Activated CD4-positive, alpha-beta T cell treated with anti-CD3 and anti-CD28 coated beads, Interleukin-2, Interleukin-6, amounts not matched to agents 100 ng/mL and 50 ng/mL, durations not matched to agents 16 hours and 8 hours (primary cell): Measurements from ENCODE around the gene RGS3.
A peak's percentile ranks its signal among the peaks of the same experiment; 100 is the strongest.
"Not testable (repeated sequence)": the region's sequence is repeated elsewhere in the genome, so short reads cannot be mapped to it uniquely, and the experiment has no call there.

Experiments used
- DNase-seq: peaks from one replicate; pipeline ENCODE4 v3.0.0-alpha.2; 2020

RGS3 gene

GRCh38 chr9:113624721-113625120, 161.2 kb downstream of the RGS3 start:
- no peak for DNase-seq

DNA sequence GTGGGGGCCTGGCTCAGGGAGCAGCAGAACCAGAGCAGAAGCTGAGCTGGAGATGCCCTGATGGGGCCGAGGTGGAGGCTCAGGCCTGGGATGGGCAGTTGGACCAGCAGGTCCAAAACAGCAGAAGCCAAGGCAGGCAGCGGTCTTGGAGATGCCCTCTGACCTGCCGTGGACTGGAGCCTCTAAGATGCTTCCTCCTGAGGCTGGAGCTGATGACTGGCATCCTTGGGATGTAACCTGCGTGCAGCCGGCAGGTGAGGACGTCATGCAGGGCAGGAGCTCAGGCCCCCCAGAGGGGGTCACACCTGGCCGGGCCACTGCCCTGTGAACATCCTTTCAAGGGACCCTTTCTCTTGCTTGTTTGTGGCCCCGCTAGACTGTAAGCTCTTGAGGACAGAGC, 162.0 kb downstream of the RGS3 start:
- DNase-seq, result no peak

GRCh38 chr9:113626735-113627495, 163.4 kb downstream of the RGS3 start:
- DNase-seq, result no peak

DNA sequence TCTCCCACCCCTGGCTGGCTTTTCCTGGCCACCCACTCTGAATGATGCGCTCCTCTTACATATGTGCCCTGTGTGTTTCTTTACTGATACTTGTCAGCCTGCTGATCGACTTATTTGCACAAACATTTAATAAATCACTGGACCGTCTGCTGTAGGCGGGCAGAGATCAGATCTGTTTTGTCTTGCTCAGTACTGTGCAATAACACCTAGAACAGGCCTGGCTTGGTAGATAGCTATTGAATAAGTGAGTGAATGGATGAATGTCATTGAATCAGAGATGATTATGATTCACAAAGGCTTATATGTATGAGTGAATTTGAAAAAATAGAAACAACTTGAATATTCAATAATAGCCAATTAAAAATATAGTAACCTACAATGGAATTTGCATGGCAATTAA, 165.1 kb downstream of the RGS3 start:
- DNase-seq, result no peak

DNA sequence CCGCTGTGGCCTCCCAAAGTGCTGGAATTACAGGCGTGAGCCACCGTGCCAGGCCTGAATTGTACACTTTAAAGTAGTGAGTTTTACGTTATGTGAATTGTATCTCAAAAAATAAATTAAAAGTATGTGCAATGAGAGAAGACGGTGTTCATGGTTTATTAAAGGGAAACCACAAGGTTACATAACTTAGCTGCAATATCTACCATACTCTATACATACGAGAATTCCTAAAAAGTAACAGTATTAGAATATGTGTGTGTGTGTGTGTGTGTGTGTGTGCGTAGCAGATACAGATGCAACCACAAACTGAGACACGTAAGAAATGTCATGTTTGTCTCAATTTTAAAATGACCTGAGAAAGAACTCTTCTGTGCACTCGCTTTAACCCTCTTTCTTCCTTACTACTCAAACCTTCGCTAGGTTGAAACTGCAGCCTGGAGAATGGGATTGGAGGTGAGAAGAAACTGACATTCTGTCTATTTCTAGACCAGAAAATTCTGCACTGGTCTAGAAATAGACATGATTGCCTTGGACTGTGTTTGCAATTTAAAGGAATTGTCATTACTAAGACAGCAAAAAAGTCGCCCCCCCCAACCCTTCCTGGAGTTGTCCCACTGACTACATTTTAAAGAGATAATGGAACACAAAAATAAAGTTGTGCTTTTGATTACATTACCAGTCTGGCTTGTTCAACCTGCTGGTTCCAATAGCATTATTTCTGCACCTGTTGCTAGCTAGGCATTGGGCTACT, 167.0 kb downstream of the RGS3 start:
- no peak for DNase-seq

GRCh38 chr9:113631137-113631765, 167.7 kb downstream of the RGS3 start:
- no peak for DNase-seq

DNA sequence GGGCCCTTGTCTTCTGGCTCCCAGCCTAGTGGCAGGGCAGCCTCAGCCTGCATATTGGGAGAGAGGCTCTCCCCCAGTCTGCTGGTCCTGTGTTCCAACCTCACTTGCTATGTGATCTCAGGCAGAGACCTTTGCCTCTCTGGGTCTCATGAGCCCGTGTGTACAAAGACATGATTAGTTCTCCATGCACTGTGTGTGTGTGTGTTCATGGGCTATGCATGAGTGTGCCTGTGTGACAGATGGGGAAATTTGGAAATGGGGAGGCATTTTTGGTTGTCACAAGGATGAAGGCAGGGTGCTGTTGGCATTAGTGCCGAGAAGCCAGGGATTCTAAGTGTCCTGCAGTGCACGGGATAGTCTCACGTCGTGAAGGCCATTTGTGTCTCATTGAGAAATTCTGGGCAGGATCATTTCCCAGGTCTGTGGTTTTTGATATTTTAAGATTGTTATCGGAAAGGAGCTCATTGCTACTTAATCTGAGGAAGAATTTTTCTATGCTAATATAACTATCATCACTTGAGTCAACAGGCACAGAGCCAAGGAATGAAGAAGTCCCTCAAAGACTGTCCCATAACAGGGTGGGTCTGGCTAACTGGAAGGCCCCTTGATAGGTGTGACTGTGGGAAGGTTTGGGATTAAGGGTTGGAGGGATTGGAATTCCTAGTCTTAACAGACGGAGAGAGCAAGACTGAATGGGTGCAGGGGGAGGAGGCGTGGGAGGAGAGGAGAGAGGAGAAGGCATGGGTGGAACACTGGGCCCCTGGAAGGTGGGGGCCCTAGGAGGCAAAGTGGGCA, 168.5 kb downstream of the RGS3 start:
- no peak for DNase-seq

GRCh38 chr9:113632776-113633590, 169.5 kb downstream of the RGS3 start:
- DNase-seq, result peak; percentile 22

- no peak for DNase-seq
These were observed 170.5 kb downstream of the RGS3 start for GRCh38 chr9:113633782-113634595.

DNA sequence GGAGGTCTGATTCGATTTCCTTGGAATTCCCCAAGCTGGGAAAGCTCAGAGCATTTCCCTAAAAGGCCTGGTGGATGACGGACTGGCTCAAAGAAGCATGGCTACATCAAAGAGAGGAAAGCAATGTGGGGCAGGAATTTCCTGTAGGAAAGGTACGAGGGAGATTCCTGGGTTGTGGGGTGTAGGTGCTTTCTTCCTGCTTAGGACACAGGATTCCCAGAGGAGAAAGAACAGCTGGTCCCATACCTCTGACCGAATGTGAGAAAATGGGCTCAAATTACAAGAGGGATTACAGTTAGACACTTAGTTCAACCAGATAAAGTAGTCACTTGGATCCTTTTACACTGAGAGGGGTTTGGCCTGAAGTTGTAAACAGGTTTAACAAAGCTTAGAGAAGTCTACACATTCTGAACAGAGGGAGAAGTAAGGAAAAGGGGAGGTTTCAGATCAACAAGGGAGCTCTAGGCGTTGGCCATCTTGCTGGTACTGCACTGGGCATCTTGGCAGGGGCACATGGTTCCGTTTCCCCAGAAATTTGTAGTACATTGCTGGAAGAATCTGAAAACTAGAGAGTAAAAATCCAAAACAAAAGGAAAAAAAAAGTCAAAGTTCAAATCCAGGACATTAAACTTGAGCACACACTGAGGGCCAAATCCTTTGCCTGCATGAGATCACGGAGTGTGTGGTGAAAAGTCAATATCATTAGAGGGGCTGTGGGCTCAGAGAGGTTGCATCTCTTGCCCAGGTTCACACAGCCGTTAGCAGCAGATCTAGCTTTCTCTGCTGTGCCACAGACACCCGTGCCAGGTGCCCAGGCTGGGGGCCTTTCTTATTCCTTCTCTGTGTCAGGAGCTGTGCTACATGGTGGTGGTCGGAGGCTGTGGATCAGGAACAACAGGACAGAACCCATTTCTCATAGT, 171.3 kb downstream of the RGS3 start:
- DNase-seq, result no peak

DNA sequence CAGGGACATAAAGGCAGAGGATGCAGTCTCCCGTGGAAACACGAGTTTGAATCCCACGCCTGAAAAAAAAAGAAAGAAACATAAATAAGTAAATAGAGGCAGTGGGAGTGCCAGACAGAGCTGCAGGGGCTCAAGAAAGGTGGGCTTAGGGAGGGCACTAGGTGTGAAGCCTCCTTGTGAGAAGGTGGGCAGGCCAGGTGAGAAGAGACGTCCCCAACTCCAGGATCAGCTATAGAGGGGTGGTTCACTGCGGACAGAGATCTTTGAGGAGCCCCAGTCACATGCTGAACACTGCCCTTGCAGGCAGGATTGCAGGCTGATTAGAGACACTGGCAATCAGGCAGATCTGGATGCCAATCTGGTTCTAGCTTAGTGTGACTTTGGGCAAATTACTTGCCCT, 172.1 kb downstream of the RGS3 start:
- DNase-seq, result no peak

GRCh38 chr9:113636165-113636564, 172.6 kb downstream of the RGS3 start:
- no peak for DNase-seq

GRCh38 chr9:113636693-113637092, 173.2 kb downstream of the RGS3 start:
- no peak for DNase-seq

DNA sequence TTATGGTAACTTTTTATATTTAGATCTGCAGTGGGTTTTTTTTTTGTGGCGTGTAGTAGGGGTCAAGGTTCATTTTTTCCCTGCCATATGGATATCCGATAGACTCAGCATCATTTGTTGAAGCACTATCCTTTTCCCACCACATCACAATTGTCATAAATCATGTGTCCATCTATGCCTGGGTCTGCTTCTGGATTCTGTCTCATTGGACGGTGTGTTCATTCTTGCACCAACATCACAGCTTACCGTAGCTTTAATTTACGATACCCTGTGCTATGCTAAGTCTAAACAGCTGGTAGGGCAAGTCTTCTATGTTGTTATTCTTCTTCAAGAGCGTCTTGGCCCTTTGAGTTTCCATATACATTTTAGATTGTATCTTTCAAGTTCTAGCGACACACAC, 175.0 kb downstream of the RGS3 start:
- DNase-seq, result no peak

GRCh38 chr9:113638897-113639296, 175.4 kb downstream of the RGS3 start:
- no peak for DNase-seq

GRCh38 chr9:113639411-113639970, 176.0 kb downstream of the RGS3 start:
- DNase-seq, result not testable (repeated sequence)

DNA sequence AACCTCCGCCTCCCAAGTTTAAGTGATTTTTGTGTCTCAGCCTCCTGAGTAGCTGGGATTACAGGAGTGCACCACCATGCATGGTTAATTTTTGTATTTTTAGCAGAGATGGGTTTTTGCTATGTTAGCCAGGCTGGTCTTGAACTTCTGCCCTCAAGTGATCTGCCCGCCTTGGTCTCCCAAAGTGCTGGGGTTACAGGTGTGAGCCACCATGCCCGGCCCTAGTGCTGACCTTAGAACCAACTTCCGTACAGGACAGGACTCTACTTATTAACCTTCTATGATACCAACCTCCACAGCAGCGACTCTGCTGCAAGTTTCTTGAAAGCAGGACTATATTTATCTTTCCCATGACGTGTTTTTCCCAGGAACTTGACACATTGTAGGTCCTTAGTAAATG, 176.9 kb downstream of the RGS3 start:
- no peak for DNase-seq

DNA sequence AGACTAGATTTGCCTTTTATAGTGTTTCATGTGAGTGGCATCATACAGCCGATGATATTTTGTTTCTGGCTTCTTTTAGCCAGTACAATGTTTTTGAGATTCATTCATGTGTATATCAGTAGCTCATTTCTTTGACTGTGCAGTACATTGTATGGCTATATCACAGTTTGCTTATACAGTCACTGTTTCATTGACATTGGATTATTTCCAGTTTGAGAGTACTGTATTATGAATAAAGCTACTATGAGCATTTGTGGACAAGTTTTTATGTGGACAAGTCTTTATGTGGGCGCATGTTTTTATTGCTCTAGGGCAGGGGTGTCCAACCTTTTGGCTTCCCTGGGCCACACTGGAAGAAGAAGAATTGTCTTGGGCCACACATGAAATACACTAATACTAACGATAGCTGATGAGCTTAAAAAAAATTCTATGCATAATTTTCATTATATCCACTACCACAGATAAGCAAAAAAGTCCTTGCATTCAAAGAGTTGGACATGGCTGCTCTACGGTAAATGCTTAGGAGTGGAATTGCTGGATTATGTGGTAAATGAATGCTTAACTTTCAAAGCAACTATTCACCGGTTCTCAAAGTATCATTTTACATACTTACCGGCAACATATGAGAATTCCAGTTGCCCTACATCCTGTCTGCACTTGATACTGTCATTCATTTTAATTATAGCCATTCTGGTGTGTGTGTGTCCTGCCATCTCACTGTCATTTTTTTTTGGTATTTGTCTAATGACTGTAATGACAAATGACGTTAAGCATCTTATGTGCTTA, 177.8 kb downstream of the RGS3 start:
- no peak for DNase-seq

DNA sequence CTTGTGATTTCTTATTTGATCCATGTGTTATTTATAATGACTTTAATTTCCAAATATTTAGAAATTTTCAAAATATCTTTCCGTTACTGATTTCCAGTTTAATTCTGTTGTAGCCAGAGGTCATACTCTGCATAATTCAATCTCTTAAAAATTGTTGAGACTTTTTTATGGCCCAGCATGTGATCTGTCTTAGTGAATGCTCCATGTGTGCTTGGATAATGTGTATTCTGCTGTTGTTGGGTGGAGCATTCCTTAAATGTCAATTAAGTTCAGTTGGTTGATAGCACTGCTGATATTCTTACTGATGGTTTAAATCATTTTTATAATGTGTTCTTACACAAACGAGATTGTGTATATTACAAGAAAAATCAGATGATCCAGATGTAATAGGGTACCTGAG, 180.8 kb downstream of the RGS3 start:
- DNase-seq, result no peak
